ENCODE data around the gene TRIM72. TPM values are rescaled to one million over a fixed set of nuclear protein-coding genes. Genes with fewer than 3 reads are reported as not detected.

The TRIM72 gene
- total RNA-seq, 1 donor from 2014 or later: 0.07 TPM

DNA sequence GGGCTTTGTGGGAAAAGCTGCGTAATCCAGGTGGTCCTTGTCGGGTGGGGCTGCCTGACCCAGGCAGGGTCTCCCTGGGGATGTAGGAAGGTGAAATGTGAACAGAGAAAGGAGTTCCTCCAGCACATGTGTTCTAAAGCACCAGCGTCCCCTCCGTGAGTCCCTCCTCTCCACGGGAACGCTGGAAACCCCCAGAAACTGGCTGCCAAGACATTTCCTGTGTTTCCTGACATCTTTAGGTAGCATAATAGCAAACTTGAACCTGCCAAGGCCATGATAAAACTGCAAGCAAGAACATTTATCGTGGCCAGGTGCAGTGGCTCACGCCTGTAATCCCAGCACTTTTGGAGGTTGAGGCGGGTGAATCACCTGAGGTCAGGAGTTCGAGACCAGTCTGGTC lies 15.6 kb downstream of the TRIM72 start:
- Histone ChIP-seq H3K27me3 (no peaks in the 10 kb centered on the region), H3F3A (ENCODE audit: low read depth) (no peaks in the 10 kb centered on the region), H3K36me3 (no peaks in the 10 kb centered on the region), H3K9me3 (ENCODE audit: low read depth) (no peaks in the 10 kb centered on the region), H3K4me1 (no peaks in the 10 kb centered on the region), H3K4me3 (no peak overlapping the region), H3K4me2 (no peak overlapping the region), H3K27ac (no peak overlapping the region), H3K79me2 (ENCODE audit: low read depth) (no peaks in the 10 kb centered on the region), H2AFZ (replicated peaks) (no peak overlapping the region), H4K20me1 (ENCODE audit: low read depth) (no peaks in the 10 kb centered on the region), H3K9ac (no peak overlapping the region)
- Mint-ChIP-seq H3K27ac (no peak overlapping the region), H3K36me3 (no peaks in the 10 kb centered on the region), H3K9me3 (peaks cover 13% of the 10 kb centered on the region), H3K27me3 (ENCODE audit: insufficient read depth, low read depth) (peaks cover 9% of the 10 kb centered on the region), H3K4me3 (no peak overlapping the region), H3K4me1 (no peaks in the 10 kb centered on the region)
- TF ChIP-seq EZH2 (IDR thresholded peaks at IDR 0.05) (no peak), EZH2phosphoT487 (IDR thresholded peaks at IDR 0.05) (no peak)
- TF ChIP-seq, protein P1, sequence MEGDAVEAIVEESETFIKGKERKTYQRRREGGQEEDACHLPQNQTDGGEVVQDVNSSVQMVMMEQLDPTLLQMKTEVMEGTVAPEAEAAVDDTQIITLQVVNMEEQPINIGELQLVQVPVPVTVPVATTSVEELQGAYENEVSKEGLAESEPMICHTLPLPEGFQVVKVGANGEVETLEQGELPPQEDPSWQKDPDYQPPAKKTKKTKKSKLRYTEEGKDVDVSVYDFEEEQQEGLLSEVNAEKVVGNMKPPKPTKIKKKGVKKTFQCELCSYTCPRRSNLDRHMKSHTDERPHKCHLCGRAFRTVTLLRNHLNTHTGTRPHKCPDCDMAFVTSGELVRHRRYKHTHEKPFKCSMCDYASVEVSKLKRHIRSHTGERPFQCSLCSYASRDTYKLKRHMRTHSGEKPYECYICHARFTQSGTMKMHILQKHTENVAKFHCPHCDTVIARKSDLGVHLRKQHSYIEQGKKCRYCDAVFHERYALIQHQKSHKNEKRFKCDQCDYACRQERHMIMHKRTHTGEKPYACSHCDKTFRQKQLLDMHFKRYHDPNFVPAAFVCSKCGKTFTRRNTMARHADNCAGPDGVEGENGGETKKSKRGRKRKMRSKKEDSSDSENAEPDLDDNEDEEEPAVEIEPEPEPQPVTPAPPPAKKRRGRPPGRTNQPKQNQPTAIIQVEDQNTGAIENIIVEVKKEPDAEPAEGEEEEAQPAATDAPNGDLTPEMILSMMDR (IDR thresholded peaks at IDR 0.05): no peak
- no peak for DNase-seq (ENCODE audit: low spot score)

DNA sequence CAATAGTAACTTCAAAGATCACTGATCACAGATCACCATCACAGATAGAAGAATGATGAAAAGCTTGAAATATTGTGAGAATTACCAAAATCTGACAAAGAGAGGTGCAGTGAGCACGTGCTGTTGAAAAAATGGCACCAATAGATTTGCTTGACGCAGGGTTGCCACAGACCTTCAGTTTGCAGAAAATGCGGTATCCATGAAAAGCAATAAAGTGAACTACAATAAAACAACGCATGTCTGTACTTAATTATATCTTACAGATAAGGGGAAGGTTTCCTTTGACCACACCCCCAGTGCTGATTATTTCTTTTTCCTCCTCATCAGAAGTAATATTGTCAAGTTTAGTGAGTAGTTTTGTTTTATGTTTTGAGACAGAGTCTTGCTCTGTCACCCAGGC lies 24.1 kb downstream of the TRIM72 start:
- H2AFZ ChIP-seq (replicated peaks): no peak overlapping the region
- H3F3A ChIP-seq (ENCODE audit: low read depth): no peaks in the 10 kb centered on the region

DNA sequence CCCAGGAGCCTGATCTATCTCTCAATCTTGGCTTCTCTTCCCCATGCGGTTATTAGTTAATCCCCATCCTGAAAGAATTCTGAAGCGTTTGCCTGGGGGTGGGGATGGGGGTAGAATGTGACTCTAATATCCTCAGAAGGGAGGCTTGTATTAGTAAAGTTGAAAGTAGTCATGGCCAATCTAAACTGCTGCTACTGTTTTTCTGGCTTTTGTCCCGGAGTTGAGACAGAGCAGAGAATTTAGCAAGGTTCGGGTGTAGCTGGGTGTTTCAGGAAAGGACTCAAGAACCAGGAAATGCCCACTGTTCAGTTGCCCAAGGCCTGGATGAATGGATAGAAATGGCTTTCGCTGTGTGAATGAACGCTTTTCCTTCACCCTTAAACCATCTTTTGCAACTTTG lies 28.3 kb downstream of the TRIM72 start:
- TF ChIP-seq, protein P1 (IDR thresholded peaks at IDR 0.05): no peak
- no peak for TF ChIP-seq EZH2 (IDR thresholded peaks at IDR 0.05)
- no peak for TF ChIP-seq EZH2phosphoT487 (IDR thresholded peaks at IDR 0.05)
- Histone ChIP-seq H2AFZ (replicated peaks) (no peak overlapping the region), H3K27ac (no peak overlapping the region), H3K4me2 (no peak overlapping the region), H3K4me1 (no peaks in the 10 kb centered on the region), H3K4me3 (no peak overlapping the region), H4K20me1 (ENCODE audit: low read depth) (no peaks in the 10 kb centered on the region), H3K9ac (no peak overlapping the region), H3K36me3 (no peaks in the 10 kb centered on the region), H3F3A (ENCODE audit: low read depth) (no peaks in the 10 kb centered on the region), H3K27me3 (no peaks in the 10 kb centered on the region), H3K9me3 (ENCODE audit: low read depth) (no peaks in the 10 kb centered on the region), H3K79me2 (ENCODE audit: low read depth) (no peaks in the 10 kb centered on the region)
- H3K4me3 Mint-ChIP-seq: no peak overlapping the region
- DNase-seq (ENCODE audit: low spot score): no peak
- no peak overlapping the region for H3K27ac Mint-ChIP-seq
- no peaks in the 10 kb centered on the region for H3K9me3 Mint-ChIP-seq
- H3K36me3 Mint-ChIP-seq: no peaks in the 10 kb centered on the region
- peaks cover 1% of the 10 kb centered on the region for H3K27me3 Mint-ChIP-seq (ENCODE audit: insufficient read depth, low read depth)
- H3K4me1 Mint-ChIP-seq: peaks cover 9% of the 10 kb centered on the region

More for the DNA sequence above, 24.1 kb downstream of the TRIM72 start:
- no peak overlapping the region for H3K9ac ChIP-seq
- no peaks in the 10 kb centered on the region for H3K27me3 ChIP-seq
- no peaks in the 10 kb centered on the region for H3K4me1 ChIP-seq
- H4K20me1 ChIP-seq (ENCODE audit: low read depth): no peaks in the 10 kb centered on the region
- H3K27me3 Mint-ChIP-seq (ENCODE audit: insufficient read depth, low read depth): peaks cover 3% of the 10 kb centered on the region
- no peaks in the 10 kb centered on the region for H3K9me3 ChIP-seq (ENCODE audit: low read depth)
- H3K4me2 ChIP-seq: no peak overlapping the region
- no peak overlapping the region for H3K27ac ChIP-seq
- no peaks in the 10 kb centered on the region for H3K36me3 ChIP-seq
- DNase-seq (ENCODE audit: low spot score): no peak
- no peaks in the 10 kb centered on the region for H3K79me2 ChIP-seq (ENCODE audit: low read depth)
- H3K27ac Mint-ChIP-seq: no peak overlapping the region
- no peaks in the 10 kb centered on the region for H3K36me3 Mint-ChIP-seq
- TF ChIP-seq EZH2phosphoT487 (IDR thresholded peaks at IDR 0.05) (no peak), EZH2 (IDR thresholded peaks at IDR 0.05) (no peak)
- TF ChIP-seq, protein P1 (IDR thresholded peaks at IDR 0.05): no peak
- peaks cover 6% of the 10 kb centered on the region for H3K9me3 Mint-ChIP-seq
- H3K4me3 Mint-ChIP-seq: no peak overlapping the region
- no peaks in the 10 kb centered on the region for H3K4me1 Mint-ChIP-seq
- no peak overlapping the region for H3K4me3 ChIP-seq
